ENCODE data around the gene PSMG2. TPM values are rescaled to one million over a fixed set of nuclear protein-coding genes. Genes with fewer than 3 reads are reported as not detected.

PSMG2 gene
- total and polyA plus RNA-seq, 2 of the 13 experiments (the other 11 are each of a cell fraction or from before 2014, with no cell fraction given) = 53.4 to 94.8 TPM

GRCh38 chr18:12702221-12703095 lies at the start of gene PSMG2, which contains the start of gene CEP76 (continued):
- TF ChIP-seq IKZF5 (CRISPR knock-in tag; IDR thresholded peaks at IDR 0.05) (peak; percentile 59; the same call in 1 of the 2 replicates), REL (CRISPR knock-in tag; conservative IDR thresholded peaks at IDR 0.05) (no peak), POGK (CRISPR knock-in tag; conservative IDR thresholded peaks at IDR 0.05) (peak; percentile 77; the same call in 1 of the 2 replicates), KLF6 (CRISPR knock-in tag; IDR thresholded peaks at IDR 0.05) (peak; percentile 17; the same call in 1 of the 2 replicates), ZNF775 (CRISPR knock-in tag; IDR thresholded peaks at IDR 0.05; ENCODE audit: borderline replicate concordance) (no peak), SRY (CRISPR knock-in tag; IDR thresholded peaks at IDR 0.05) (peak; percentile 11; the same call in 1 of the 2 replicates), FOXJ3 (CRISPR knock-in tag; IDR thresholded peaks at IDR 0.05; ENCODE audit: borderline replicate concordance) (no peak; the same call in 1 of the 2 replicates), ZNF224 (CRISPR knock-in tag; IDR thresholded peaks at IDR 0.05) (no peak), ZNF280B (CRISPR knock-in tag; IDR thresholded peaks at IDR 0.05; ENCODE audit: borderline replicate concordance) (no peak), ZNF30 (CRISPR knock-in tag; IDR thresholded peaks at IDR 0.05) (no peak), ZNF446 (CRISPR knock-in tag; IDR thresholded peaks at IDR 0.05) (no peak; the same call in 1 of the 2 replicates), GATA4 (IDR thresholded peaks at IDR 0.05; ENCODE audit: borderline replicate concordance, low read depth) (peak; percentile 42; the same call in 1 of the 2 replicates), CAMTA2 (CRISPR knock-in tag; IDR thresholded peaks at IDR 0.05; ENCODE audit: borderline replicate concordance) (no peak), MXI1 (IDR thresholded peaks at IDR 0.05; ENCODE audit: borderline replicate concordance, low read depth, low read length) (peak; percentile 64; the same call in 1 of the 3 replicates), TAF1 (CRISPR knock-in tag; IDR thresholded peaks at IDR 0.05) (peak; percentile 95), PATZ1 (CRISPR knock-in tag; IDR thresholded peaks at IDR 0.05) (peak; percentile 75; the same call in 1 of the 2 replicates), KDM2A (CRISPR knock-in tag; IDR thresholded peaks at IDR 0.05; ENCODE audit: borderline replicate concordance, low read depth) (peak; percentile 85)

Measured in HepG2 (cell line).